H1 (cell line): ENCODE data around the gene CNPY3. TPM values are rescaled to one million over a fixed set of nuclear protein-coding genes. Genes with fewer than 3 reads are reported as not detected.

Experiments used
- CTCF ChIA-PET: fragments of 300-600 bp; sonication (Branson Sonifier 250); formaldehyde crosslinking; loops from one replicate; lab custom pipeline; 2021; ENCODE audit not compliant: partially characterized antibody; lab: Charles Lee
- POLR2A ChIA-PET: fragments of 300-600 bp; sonication (Branson Sonifier 250); formaldehyde crosslinking; loops from one replicate; lab custom pipeline; 2021; ENCODE audit warnings: inconsistent platforms; ENCODE audit not compliant: partially characterized antibody; lab: Charles Lee
- DNase-seq, 2 experiments: peaks; one replicate each; pipeline versions ENCODE4 v3.0.0 to v3.0.0-alpha.2; 2010 to 2022; ENCODE audit warnings: low spot score in 2 of 2, low read depth in 1 of 2, mixed read lengths in 1 of 2
- FAIRE-seq: peaks from 2 replicates; lab custom pipeline; 2011; peaks lifted over from hg19 to GRCh38; lab: Jason Lieb, UNC
- H2AFZ ChIP-seq: 2 replicates; pipeline ENCODE4 v1.8.1; 2012; ENCODE audit warnings: low read length, inconsistent platforms
- H2AK5ac ChIP-seq: 2 replicates; pipeline ENCODE4 v1.6.1; 2013; ENCODE audit warnings: low read depth, low read length
- H2BK120ac ChIP-seq: replicated peaks from 2 replicates; pipeline ENCODE3; 2013; ENCODE audit warnings: low read depth, low read length, inconsistent platforms
- H2BK12ac ChIP-seq: 2 replicates; pipeline ENCODE4 v1.6.1; 2013; ENCODE audit warnings: low read depth, low read length
- H2BK15ac ChIP-seq: 2 replicates; pipeline ENCODE4 v1.6.1; 2013; ENCODE audit warnings: low read length
- H2BK20ac ChIP-seq: 2 replicates; pipeline ENCODE4 v1.6.1; 2013; ENCODE audit warnings: low read length
- H2BK5ac ChIP-seq: 2 replicates; pipeline ENCODE4 v1.6.1; 2013; ENCODE audit warnings: low read depth, low read length
- H3K14ac ChIP-seq: 2 replicates; pipeline ENCODE4 v1.6.1; 2013; ENCODE audit warnings: inconsistent platforms; ENCODE audit not compliant: insufficient read length
- H3K18ac ChIP-seq: 2 replicates; pipeline ENCODE4 v1.6.1; 2013; ENCODE audit warnings: low read length; ENCODE audit errors: extremely low read depth
- H3K23ac ChIP-seq: 2 replicates; pipeline ENCODE4 v1.6.1; 2013; ENCODE audit warnings: inconsistent platforms; ENCODE audit not compliant: insufficient read length
- H3K23me2 ChIP-seq: 2 replicates; pipeline ENCODE4 v1.6.1; 2013; ENCODE audit warnings: low read depth, low read length
- H3K27ac ChIP-seq: 2 replicates; pipeline ENCODE4 v1.6.1; 2011; ENCODE audit warnings: low read depth, low read length, inconsistent platforms
- H3K27me3 ChIP-seq, 4 experiments: replicated peaks in 1 of 4; 1 replicate in 1 of 4; 2 replicates in 3 of 4; pipeline versions ENCODE4 v1.6.1 to v1.8.1; 2011 to 2013; ENCODE audit warnings: low read length in 3 of 4, mild to moderate bottlenecking in 3 of 4, inconsistent platforms in 2 of 4, mixed read lengths in 2 of 4, moderate library complexity in 1 of 4; ENCODE audit not compliant: control insufficient read depth in 3 of 4, insufficient read depth in 3 of 4; ENCODE audit errors: extremely low read depth in 1 of 4
- H3K36me3 ChIP-seq, 4 experiments: 2 replicates each; pipeline versions ENCODE4 v1.6.1 to v1.8.1; 2011 to 2013; ENCODE audit warnings: mild to moderate bottlenecking in 4 of 4, low read length in 3 of 4, moderate library complexity in 2 of 4, control low read depth in 1 of 4, inconsistent platforms in 1 of 4; ENCODE audit not compliant: insufficient read depth in 4 of 4, control insufficient read depth in 2 of 4
- H3K4ac ChIP-seq: replicated peaks from 2 replicates; pipeline ENCODE3; 2013; ENCODE audit warnings: low read length, low read depth, mixed read lengths, inconsistent platforms; ENCODE audit not compliant: insufficient read length
- H3K4me1 ChIP-seq, 4 experiments: replicated peaks in 1 of 4; 1 replicate in 1 of 4; 2 replicates in 3 of 4; pipeline versions ENCODE4 v1.6.1 to v1.8.1; 2011 to 2013; ENCODE audit warnings: low read length in 3 of 4, inconsistent platforms in 2 of 4, mixed read lengths in 1 of 4; ENCODE audit not compliant: insufficient read depth in 4 of 4, control insufficient read depth in 3 of 4
- H3K4me2 ChIP-seq, 2 experiments: 2 replicates each; pipeline versions ENCODE4 v1.6.1 to v1.8.1; 2011 to 2013; ENCODE audit warnings: low read depth in 2 of 2, low read length in 2 of 2, control low read depth in 1 of 2, inconsistent platforms in 1 of 2, mild to moderate bottlenecking in 1 of 2; ENCODE audit not compliant: insufficient read depth in 1 of 2
- H3K4me3 ChIP-seq, 4 experiments: fragments of 200-600, 300-600 bp in 1 of 4; sonication (generic), shearing (Covaris generic), sonication (Bioruptor Twin) in 1 of 4; 2 replicates each; pipeline versions ENCODE4 v1.5.1 to v1.8.1; 2011 to 2016; ENCODE audit warnings: low read length in 4 of 4, low read depth in 3 of 4, control low read depth in 2 of 4, inconsistent platforms in 2 of 4, mild to moderate bottlenecking in 2 of 4, mixed read lengths in 1 of 4, moderate library complexity in 1 of 4; ENCODE audit not compliant: insufficient read depth in 2 of 4; ENCODE audit errors: extremely low read depth in 1 of 4
- H3K56ac ChIP-seq: replicated peaks from 2 replicates; pipeline ENCODE3; 2013; ENCODE audit warnings: low read depth, mild to moderate bottlenecking, mixed read lengths, low read length, inconsistent platforms; ENCODE audit not compliant: insufficient read length
- H3K79me1 ChIP-seq: 2 replicates; pipeline ENCODE4 v1.6.1; 2013; ENCODE audit warnings: low read depth, low read length, control low read depth
- H3K79me2 ChIP-seq, 2 experiments: 2 replicates each; pipeline versions ENCODE4 v1.6.1 to v1.8.1; 2012 to 2013; ENCODE audit warnings: low read length in 2 of 2, mild to moderate bottlenecking in 2 of 2, inconsistent platforms in 1 of 2; ENCODE audit not compliant: insufficient read depth in 2 of 2, control insufficient read depth in 1 of 2
- H3K9ac ChIP-seq, 4 experiments: replicated peaks in 1 of 4; 1 replicate in 1 of 4; 2 replicates in 3 of 4; pipeline versions ENCODE4 v1.6.1 to v1.8.1; 2011 to 2013; ENCODE audit warnings: low read depth in 3 of 4, low read length in 3 of 4, control low read depth in 2 of 4, mild to moderate bottlenecking in 2 of 4, moderate library complexity in 2 of 4, inconsistent platforms in 1 of 4; ENCODE audit errors: extremely low read depth in 1 of 4
- H3K9me3 ChIP-seq, 2 experiments: 2 replicates each; pipeline versions ENCODE4 v1.6.1 to v1.8.1; 2012 to 2013; ENCODE audit warnings: mild to moderate bottlenecking in 2 of 2, moderate library complexity in 2 of 2, control low read depth in 1 of 2, inconsistent platforms in 1 of 2, low read depth in 1 of 2, low read length in 1 of 2, mixed read lengths in 1 of 2; ENCODE audit not compliant: insufficient read depth in 2 of 2
- H4K20me1 ChIP-seq, 2 experiments: replicated peaks in 1 of 2; 2 replicates each; pipeline versions ENCODE3 to v1.8.1; 2011 to 2013; ENCODE audit warnings: inconsistent platforms in 2 of 2, low read length in 2 of 2, mild to moderate bottlenecking in 1 of 2; ENCODE audit not compliant: insufficient read depth in 2 of 2, control insufficient read depth in 1 of 2
- H4K5ac ChIP-seq: 2 replicates; pipeline ENCODE4 v1.6.1; 2013; ENCODE audit warnings: low read length, low read depth, mixed read lengths, inconsistent platforms; ENCODE audit not compliant: insufficient read length
- H4K8ac ChIP-seq: 2 replicates; pipeline ENCODE4 v1.8.0; 2013; ENCODE audit warnings: mild to moderate bottlenecking, moderate library complexity, low read length, inconsistent platforms; ENCODE audit not compliant: insufficient read depth; ENCODE audit errors: extremely low read depth
- H4K91ac ChIP-seq: replicated peaks from 2 replicates; pipeline ENCODE3; 2013; ENCODE audit warnings: low read length, mixed read lengths, inconsistent platforms; ENCODE audit not compliant: insufficient read length
- BCL11A ChIP-seq, 2 experiments: IDR thresholded peaks; one replicate each; pipeline ENCODE4 v1.6.1; 2011; ENCODE audit warnings: low read depth in 2 of 2, low read length in 2 of 2, mild to moderate bottlenecking in 2 of 2
- CBX5 ChIP-seq: fragments of 300-800, 300-1000 bp; sonication (generic); IDR thresholded peaks from 2 replicates; pipeline ENCODE4 v1.7.1; 2016; ENCODE audit warnings: antibody characterized with exemption, low read length, low read depth
- CBX8 ChIP-seq: fragments of 300-800, 300-1000 bp; sonication (generic); IDR thresholded peaks from 2 replicates; pipeline ENCODE4 v1.7.1; 2016; ENCODE audit warnings: low read depth, low read length, borderline replicate concordance
- EZH2 ChIP-seq: fragments of 200-600 bp; sonication (generic); IDR thresholded peaks from 2 replicates; pipeline ENCODE4 v1.7.1; 2012; ENCODE audit warnings: low read depth, mild to moderate bottlenecking, moderate library complexity, low read length, inconsistent platforms; ENCODE audit not compliant: severe bottlenecking
- GTF2F1 ChIP-seq: IDR thresholded peaks from 2 replicates; pipeline ENCODE4 v1.6.1; 2012; ENCODE audit warnings: low read depth, low read length, improper control_type of control experiment, borderline replicate concordance
- KDM4A ChIP-seq: IDR thresholded peaks from one replicate; pipeline ENCODE4 v1.7.1; 2012; ENCODE audit warnings: low read depth, mild to moderate bottlenecking, moderate library complexity, low read length, inconsistent platforms; ENCODE audit not compliant: severe bottlenecking
- NRF1 ChIP-seq: IDR thresholded peaks from 2 replicates; pipeline ENCODE4 v1.6.1; 2011; ENCODE audit warnings: mild to moderate bottlenecking, low read depth, low read length, improper control_type of control experiment
- POLR2A ChIP-seq, 2 experiments: IDR thresholded peaks; 1 replicate in 1 of 2; 2 replicates in 1 of 2; pipeline ENCODE4 v1.6.1; 2011; ENCODE audit warnings: low read depth in 2 of 2, low read length in 2 of 2, mild to moderate bottlenecking in 2 of 2; ENCODE audit errors: control extremely low read depth in 1 of 2
- RBBP5 ChIP-seq: IDR thresholded peaks from 2 replicates; pipeline ENCODE4 v1.7.1; 2012; ENCODE audit warnings: low read depth, mild to moderate bottlenecking, inconsistent platforms, low read length, moderate library complexity, borderline replicate concordance
- SP4 ChIP-seq: IDR thresholded peaks from 2 replicates; pipeline ENCODE4 v1.6.1; 2012; ENCODE audit warnings: low read length, inconsistent platforms
- TEAD4 ChIP-seq: IDR thresholded peaks from 2 replicates; pipeline ENCODE4 v1.6.1; 2012; ENCODE audit warnings: low read depth, low read length, inconsistent platforms, mixed read lengths
- YY1 ChIP-seq: IDR thresholded peaks from 2 replicates; pipeline ENCODE4 v1.6.1; 2011; ENCODE audit warnings: low read depth, mild to moderate bottlenecking, low read length
- WGBS, 2 experiments: shearing (Covaris generic) in 1 of 2; methylation state at CpG; one replicate each; pipeline versions ENCODE4 v1.1.6 to v1.1.7; 2013 to 2015; ENCODE audit warnings: low lambda C conversion rate in 2 of 2, mixed read lengths in 2 of 2, inconsistent platforms in 1 of 2, low coverage in 1 of 2, missing lambda C conversion rate in 1 of 2; ENCODE audit not compliant: insufficient replicate concordance in 2 of 2, insufficient coverage in 1 of 2, insufficient read length in 1 of 2; ENCODE audit errors: extremely low coverage in 1 of 2, missing lambda C conversion rate in 1 of 2; 5-methylcytosine and 5-hydroxymethylcytosine counted together
- polyA plus RNA-seq, 7 experiments: library from polyadenylated mRNA; depleted of rRNA in 3 of 7; stranded (reverse) in 5 of 7; unstranded in 2 of 7; fragments of >200 nt in 5 of 7; fragments of 200-250 nt in 2 of 7; gene quantifications; 1 replicate in 5 of 7; 2 replicates in 1 of 7; 4 replicates in 1 of 7; pipeline versions ENCODE4 v1.2.1 to v1.2.3, GENCODE V29; 2011 to 2013; ENCODE audit warnings: missing spikeins in 2 of 7, mixed read lengths in 2 of 7
- total RNA-seq: library from RNA; stranded (reverse); fragmentation: NEBNext Ultra II Directional; extraction: Animal tissue kit (Norgen Biotek cat#: 25700); gene quantifications from 2 replicates; pipeline ENCODE4 v1.2.1, GENCODE V29; 2021

The CNPY3 gene
- total and polyA plus RNA-seq, 2 of the 8 experiments (the other 6 are each of a cell fraction or from before 2014, with no cell fraction given): 49.6 to 64.5 TPM

- no peak overlapping the region for H3K27ac ChIP-seq
- ChIA-PET CTCF (interaction anchor here (0.6 to 2.9 kb wide), 6 partner anchors 10 to 337 kb away, joined by 3 to 9 read pairs (median 4); partner anchors contain the start of gene GNMT), POLR2A (interaction anchor here (0.8 to 5.9 kb wide), 5 partner anchors 9 to 195 kb away, joined by 3 to 29 read pairs (median 3); partner anchors contain the start of genes GNMT and PPP2R5D)
- no peak overlapping the region for H2BK20ac ChIP-seq
- peaks cover 2 to 8% (median 6%) of the 10 kb centered on the region in 4 experiments; a peak in 3 of 7 replicates for H3K4me1 ChIP-seq
- peaks cover 0 to 3% of the 10 kb centered on the region in 2 experiments; a peak in 1 of 4 replicates for H3K79me2 ChIP-seq
- H3K27me3 ChIP-seq: no peaks in the 10 kb centered on the region
- no peak overlapping the region for H3K56ac ChIP-seq
- H4K8ac ChIP-seq: no peak overlapping the region
- 97% methylated on average over 5 of the region's 5 CpGs; no CpG with 5 or more reads in 1 of the 2 experiments for WGBS, 2 experiments
- no peak overlapping the region for H2AFZ ChIP-seq
- H3K9ac ChIP-seq: no peak overlapping the region
- no peak overlapping the region for H3K4me3 ChIP-seq
- H2BK12ac ChIP-seq: no peak overlapping the region
- H3K9me3 ChIP-seq: no peaks in the 10 kb centered on the region
- H4K20me1 ChIP-seq: peaks cover 0 to 1% of the 10 kb centered on the region in 2 experiments
- H3K4ac ChIP-seq: no peak overlapping the region
- no peak for DNase-seq
- H2AK5ac ChIP-seq: no peak overlapping the region
- H2BK15ac ChIP-seq: no peak overlapping the region
- H3K23ac ChIP-seq: no peak overlapping the region
- H3K18ac ChIP-seq: no peak overlapping the region
- no peaks in the 10 kb centered on the region; a peak in 1 of 8 replicates for H3K36me3 ChIP-seq
- no peaks in the 10 kb centered on the region; the same call in none of the 2 replicates for H3K79me1 ChIP-seq
- H2BK120ac ChIP-seq: no peak overlapping the region
- no peak overlapping the region for H4K5ac ChIP-seq
- no peak overlapping the region for H3K14ac ChIP-seq
- no peak overlapping the region for H2BK5ac ChIP-seq
- FAIRE-seq: no peak
- no peak overlapping the region for H3K4me2 ChIP-seq
- H4K91ac ChIP-seq: no peak overlapping the region
- peaks cover 7% of the 10 kb centered on the region; the same call in 1 of the 2 replicates for H3K23me2 ChIP-seq
- TF ChIP-seq KDM4A (no peak), CBX8 (no peak), YY1 (no peak), SP4 (no peak), CBX5 (no peak), NRF1 (no peak), BCL11A (IDR thresholded peaks at IDR 0.05; ENCODE audit: low read depth in 2 of 2, low read length in 2 of 2) (no peak), GTF2F1 (no peak), EZH2 (no peak), POLR2A (IDR thresholded peaks at IDR 0.05; ENCODE audit: control extremely low read depth in 1 of 2, low read depth in 2 of 2, low read length in 2 of 2) (no peak), RBBP5 (no peak), TEAD4 (no peak)
These were observed 45.7 kb downstream of the CNPY3 start for GRCh38 chr6:42974919-42975505.
